Prostate gland (tissue), 2 donors: ENCODE results near the gene ARHGEF25. TPM values are rescaled to one million over a fixed set of nuclear protein-coding genes. Genes with fewer than 3 reads are reported as not detected.
A peak's percentile ranks its signal among the peaks of the same experiment; 100 is the strongest.

Experiments used
- DNase-seq: peaks from one replicate; pipeline ENCODE4 v3.0.0-alpha.2; 2019; ENCODE audit warnings: low spot score
- H3K27ac ChIP-seq, 2 donors: fragments of 200-600 bp; sonication (generic); 2 replicates each; pipeline ENCODE4 v1.5.1; 2017 to 2019
- H3K27me3 ChIP-seq: fragments of 200-600 bp; sonication (generic); replicated peaks from 2 replicates; pipeline ENCODE4 v1.5.1; 2019; ENCODE audit not compliant: insufficient read depth
- H3K36me3 ChIP-seq, 2 donors: fragments of 200-600 bp; sonication (generic); 1 replicate in 1 of 2; 2 replicates in 1 of 2; pipeline versions ENCODE4 v1.5.1 to v1.8.1; 2017 to 2019
- H3K4me1 ChIP-seq: fragments of 200-600 bp; sonication (generic); replicated peaks from 2 replicates; pipeline ENCODE4 v1.5.1; 2019
- H3K4me3 ChIP-seq, 2 donors: fragments of 200-600 bp; sonication (generic); 2 replicates each; pipeline ENCODE4 v1.5.1; 2017 to 2019
- H3K9me3 ChIP-seq: fragments of 200-600 bp; sonication (generic); 2 replicates; pipeline ENCODE4 v1.5.1; 2017
- POLR2A ChIP-seq: fragments of 450-650 bp; IDR thresholded peaks from one replicate; pipeline ENCODE4 v1.6.1; 2016; ENCODE audit warnings: antibody characterized with exemption, mild to moderate bottlenecking
- POLR2AphosphoS5 ChIP-seq: sonication (generic); formaldehyde crosslinking; IDR thresholded peaks from one replicate; pipeline ENCODE4 v1.6.1; 2017; ENCODE audit warnings: antibody characterized with exemption
- WGBS: methylation state at CpG from one replicate; pipeline ENCODE4 v1.1.5; 2018; 5-methylcytosine and 5-hydroxymethylcytosine counted together
- intact Hi-C: fragments of 100-400 bp; cut with DNase I; formaldehyde crosslinking; loops from one replicate; pipeline ENCODE4 v1.14.2; 2022
- total RNA-seq, 2 donors: library from RNA; depleted of rRNA; stranded (reverse); fragments of >200 nt; gene quantifications; one replicate each; pipeline ENCODE4 v1.1.0, GENCODE V29; 2016
- TF ChIP-seq, protein P1 (sequence below), 4 experiments: fragments of 200-600 bp in 2 of 4; fragments of 450-650 bp in 2 of 4; sonication (generic) in 2 of 4; IDR thresholded peaks; 1 replicate in 3 of 4; 2 replicates in 1 of 4; pipeline ENCODE4 v1.5.1; 2016 to 2019; ENCODE audit warnings: antibody characterized with exemption in 4 of 4, mild to moderate bottlenecking in 2 of 4, moderate library complexity in 2 of 4

Gene ARHGEF25
- total RNA-seq, 2 donors from 2014 or later = 16.6 to 32.5 TPM

DNA sequence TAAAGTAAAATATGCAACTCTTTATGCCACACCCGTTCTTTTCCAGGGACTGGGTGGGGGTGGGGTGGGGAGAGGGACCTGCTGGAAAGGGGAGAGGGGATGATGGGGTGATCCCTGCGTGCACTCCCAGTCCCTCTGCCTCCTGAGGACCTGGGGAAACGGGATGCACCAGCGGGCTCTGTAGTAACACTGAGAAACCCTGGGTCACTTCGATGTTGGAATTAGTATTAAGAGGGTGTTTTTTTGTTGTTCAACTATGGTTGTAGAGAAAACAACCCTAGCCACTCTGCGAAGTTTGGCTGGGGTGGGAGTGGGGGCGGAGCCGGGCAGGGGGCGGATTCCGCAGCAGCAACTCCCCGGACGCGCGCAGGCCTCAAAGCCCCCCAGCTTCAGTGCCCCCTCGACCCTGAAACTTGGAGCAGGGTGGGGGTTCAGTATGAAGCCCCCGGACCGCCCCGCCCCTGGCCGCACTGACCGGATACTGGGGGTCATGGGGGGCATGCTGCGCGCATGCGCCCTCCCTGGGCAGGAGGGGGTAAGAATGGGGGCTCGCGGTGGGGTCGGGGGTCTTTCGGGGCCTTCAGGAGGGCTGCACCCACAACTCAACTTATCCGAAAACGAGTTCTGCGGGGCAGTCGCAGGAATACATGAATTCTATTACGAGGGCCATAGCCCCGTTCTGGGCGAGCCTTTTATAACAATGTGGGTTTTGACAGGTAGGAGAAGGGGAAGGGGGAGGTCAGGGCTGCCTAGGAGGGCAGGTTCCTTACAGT lies 1.3 kb upstream of the ARHGEF25 start:
- TF ChIP-seq POLR2AphosphoS5 = no peak
- TF ChIP-seq, protein P1, sequence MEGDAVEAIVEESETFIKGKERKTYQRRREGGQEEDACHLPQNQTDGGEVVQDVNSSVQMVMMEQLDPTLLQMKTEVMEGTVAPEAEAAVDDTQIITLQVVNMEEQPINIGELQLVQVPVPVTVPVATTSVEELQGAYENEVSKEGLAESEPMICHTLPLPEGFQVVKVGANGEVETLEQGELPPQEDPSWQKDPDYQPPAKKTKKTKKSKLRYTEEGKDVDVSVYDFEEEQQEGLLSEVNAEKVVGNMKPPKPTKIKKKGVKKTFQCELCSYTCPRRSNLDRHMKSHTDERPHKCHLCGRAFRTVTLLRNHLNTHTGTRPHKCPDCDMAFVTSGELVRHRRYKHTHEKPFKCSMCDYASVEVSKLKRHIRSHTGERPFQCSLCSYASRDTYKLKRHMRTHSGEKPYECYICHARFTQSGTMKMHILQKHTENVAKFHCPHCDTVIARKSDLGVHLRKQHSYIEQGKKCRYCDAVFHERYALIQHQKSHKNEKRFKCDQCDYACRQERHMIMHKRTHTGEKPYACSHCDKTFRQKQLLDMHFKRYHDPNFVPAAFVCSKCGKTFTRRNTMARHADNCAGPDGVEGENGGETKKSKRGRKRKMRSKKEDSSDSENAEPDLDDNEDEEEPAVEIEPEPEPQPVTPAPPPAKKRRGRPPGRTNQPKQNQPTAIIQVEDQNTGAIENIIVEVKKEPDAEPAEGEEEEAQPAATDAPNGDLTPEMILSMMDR (IDR thresholded peaks at IDR 0.05) = no peak
- TF ChIP-seq POLR2A = no peak
- no peaks in the 10 kb centered on the region for H3K4me1 ChIP-seq
- peak overlapping the region; percentile 79 to 82 for H3K27ac ChIP-seq
- H3K4me3 ChIP-seq = peak overlapping the region; percentile 63 to 74
- intact Hi-C loops = loop anchor here (5.0 kb wide), 1 partner anchor 88 kb away; the partner anchor contains the start of genes DDIT3 and MBD6
- 37% methylated on average over 23 of the region's 34 CpGs for WGBS
- no peaks in the 10 kb centered on the region for H3K9me3 ChIP-seq
- H3K36me3 ChIP-seq = no peaks in the 10 kb centered on the region
- no peak for DNase-seq
- H3K27me3 ChIP-seq = no peaks in the 10 kb centered on the region

DNA sequence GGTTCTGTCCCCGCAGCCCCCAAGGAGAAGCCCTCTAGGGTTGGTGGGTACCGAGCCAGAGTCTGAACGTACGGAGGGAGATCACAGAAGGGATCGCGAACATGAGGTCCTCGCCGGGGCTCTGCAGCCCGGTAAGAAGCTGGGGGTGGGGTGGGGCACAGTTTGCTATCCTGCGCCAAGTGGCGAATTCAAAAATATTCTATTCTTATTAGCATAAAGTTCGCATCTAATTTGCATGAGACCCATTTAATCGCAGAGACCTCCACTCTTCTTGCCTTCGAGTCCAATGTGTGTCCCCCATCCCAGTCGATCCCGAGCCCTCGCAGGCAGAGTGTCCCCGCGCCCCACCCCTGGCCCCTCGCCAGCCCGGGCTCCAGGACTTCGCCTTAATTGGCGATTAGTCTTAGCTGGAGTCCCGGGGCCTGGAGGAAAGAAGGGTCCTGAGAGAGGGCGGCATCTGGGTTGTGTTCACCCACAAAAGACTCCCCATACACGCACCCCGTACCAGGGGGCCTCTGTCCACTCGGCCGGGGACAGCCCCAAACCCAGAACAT lies 604 bp upstream of the ARHGEF25 start:
- Histone ChIP-seq H3K27me3 (no peaks in the 10 kb centered on the region), H3K36me3 (peaks cover 0 to 5% of the 10 kb centered on the region in 2 donors), H3K9me3 (no peaks in the 10 kb centered on the region), H3K27ac (peak overlapping the region; percentile 79 to 82), H3K4me3 (peak overlapping the region; percentile 63 to 74), H3K4me1 (no peaks in the 10 kb centered on the region)
- DNase-seq = no peak
- WGBS = 11% methylated on average over 28 of the region's 29 CpGs
- no peak for TF ChIP-seq POLR2A
- TF ChIP-seq, protein P1 (IDR thresholded peaks at IDR 0.05) = no peak
- TF ChIP-seq POLR2AphosphoS5 = no peak
- intact Hi-C loops = no loop called here

- H3K9me3 ChIP-seq = no peaks in the 10 kb centered on the region
- H3K4me3 ChIP-seq = peak overlapping the region; percentile 63 to 74
- peak overlapping the region; percentile 79 to 82 for H3K27ac ChIP-seq
- H3K36me3 ChIP-seq = peaks cover 0 to 6% of the 10 kb centered on the region in 2 donors
- no peaks in the 10 kb centered on the region for H3K27me3 ChIP-seq
- H3K4me1 ChIP-seq = no peaks in the 10 kb centered on the region
- no peak for DNase-seq
- TF ChIP-seq, protein P1 (IDR thresholded peaks at IDR 0.05) = no peak
- TF ChIP-seq POLR2AphosphoS5 (no peak), POLR2A (no peak)
- WGBS = 11% methylated on average over 20 of the region's 23 CpGs
- intact Hi-C loops = no loop called here
Observed at GRCh38 chr12:57611827-57612710, 834 bp downstream of the ARHGEF25 start.

- Histone ChIP-seq H3K27me3 (no peaks in the 10 kb centered on the region), H3K9me3 (no peaks in the 10 kb centered on the region), H3K4me1 (no peaks in the 10 kb centered on the region), H3K4me3 (no peak overlapping the region), H3K36me3 (peaks cover 0 to 6% of the 10 kb centered on the region in 2 donors), H3K27ac (no peak overlapping the region)
- WGBS = 86% methylated on average over 10 of the region's 10 CpGs
- intact Hi-C loops = no loop called here
- DNase-seq = no peak
- TF ChIP-seq POLR2A (no peak), POLR2AphosphoS5 (no peak)
- TF ChIP-seq, protein P1 (IDR thresholded peaks at IDR 0.05) = no peak
Observed at GRCh38 chr12:57612711-57613426, 1.6 kb downstream of the ARHGEF25 start.
